ENCODE results near the gene TIMP2.

- TF ChIP-seq HNF4G (IDR thresholded peaks at IDR 0.05) (no peak), CTCF (IDR thresholded peaks at IDR 0.05; ENCODE audit: low read depth, low read length, missing input control) (no peak), RAD21 (IDR thresholded peaks at IDR 0.05) (no peak), GABPA (IDR thresholded peaks at IDR 0.05 in 1 of 2, conservative IDR thresholded peaks at IDR 0.05 in 1 of 2) (no peak), ATF3 (IDR thresholded peaks at IDR 0.05) (no peak), EGR1 (IDR thresholded peaks at IDR 0.05; ENCODE audit: low read depth in 2 of 2) (no peak), MAX (IDR thresholded peaks at IDR 0.05) (no peak), JUND (IDR thresholded peaks at IDR 0.05) (no peak), FOXA1 (IDR thresholded peaks at IDR 0.05) (no peak), YY1 (IDR thresholded peaks at IDR 0.05) (no peak), REST (IDR thresholded peaks at IDR 0.05) (no peak), SP1 (IDR thresholded peaks at IDR 0.05) (no peak)
Observed at GRCh38 chr17:78857266-78857665, 67.9 kb downstream of the TIMP2 start.
